Prostate gland (tissue), 2 donors: Measurements from ENCODE around the gene UNC5C. TPM values are rescaled to one million over a fixed set of nuclear protein-coding genes. Genes with fewer than 3 reads are reported as not detected.

Experiments
- DNase-seq: peaks from one replicate; pipeline ENCODE4 v3.0.0-alpha.2; 2019; ENCODE audit warnings: low spot score
- H3K27ac ChIP-seq, 2 donors: fragments of 200-600 bp; sonication (generic); 2 replicates each; pipeline ENCODE4 v1.5.1; 2017 to 2019
- H3K27me3 ChIP-seq: fragments of 200-600 bp; sonication (generic); replicated peaks from 2 replicates; pipeline ENCODE4 v1.5.1; 2019; ENCODE audit not compliant: insufficient read depth
- H3K36me3 ChIP-seq, 2 donors: fragments of 200-600 bp; sonication (generic); 1 replicate in 1 of 2; 2 replicates in 1 of 2; pipeline versions ENCODE4 v1.5.1 to v1.8.1; 2017 to 2019
- H3K4me1 ChIP-seq: fragments of 200-600 bp; sonication (generic); replicated peaks from 2 replicates; pipeline ENCODE4 v1.5.1; 2019
- H3K4me3 ChIP-seq, 2 donors: fragments of 200-600 bp; sonication (generic); 2 replicates each; pipeline ENCODE4 v1.5.1; 2017 to 2019
- H3K9me3 ChIP-seq: fragments of 200-600 bp; sonication (generic); 2 replicates; pipeline ENCODE4 v1.5.1; 2017
- POLR2A ChIP-seq: fragments of 450-650 bp; IDR thresholded peaks from one replicate; pipeline ENCODE4 v1.6.1; 2016; ENCODE audit warnings: antibody characterized with exemption, mild to moderate bottlenecking
- POLR2AphosphoS5 ChIP-seq: sonication (generic); formaldehyde crosslinking; IDR thresholded peaks from one replicate; pipeline ENCODE4 v1.6.1; 2017; ENCODE audit warnings: antibody characterized with exemption
- WGBS: methylation state at CpG from one replicate; pipeline ENCODE4 v1.1.5; 2018; 5-methylcytosine and 5-hydroxymethylcytosine counted together
- intact Hi-C: fragments of 100-400 bp; cut with DNase I; formaldehyde crosslinking; loops from one replicate; pipeline ENCODE4 v1.14.2; 2022
- total RNA-seq, 2 donors: library from RNA; depleted of rRNA; stranded (reverse); fragments of >200 nt; gene quantifications; one replicate each; pipeline ENCODE4 v1.1.0, GENCODE V29; 2016
- TF ChIP-seq, protein P1 (sequence below), 4 experiments: fragments of 200-600 bp in 2 of 4; fragments of 450-650 bp in 2 of 4; sonication (generic) in 2 of 4; IDR thresholded peaks; 1 replicate in 3 of 4; 2 replicates in 1 of 4; pipeline ENCODE4 v1.5.1; 2016 to 2019; ENCODE audit warnings: antibody characterized with exemption in 4 of 4, mild to moderate bottlenecking in 2 of 4, moderate library complexity in 2 of 4

The UNC5C gene
- total RNA-seq, 2 donors from 2014 or later = 1.8 to 15.5 TPM

- WGBS = 90% methylated on average over 2 of the region's 2 CpGs
- Histone ChIP-seq H3K4me1 (no peaks in the 10 kb centered on the region), H3K27me3 (no peaks in the 10 kb centered on the region), H3K27ac (no peak overlapping the region), H3K4me3 (no peak overlapping the region), H3K36me3 (no peaks in the 10 kb centered on the region), H3K9me3 (no peaks in the 10 kb centered on the region)
- DNase-seq = no peak
- intact Hi-C loops = no loop called here
- TF ChIP-seq POLR2AphosphoS5 = no peak
- TF ChIP-seq POLR2A = no peak
- TF ChIP-seq, protein P1, sequence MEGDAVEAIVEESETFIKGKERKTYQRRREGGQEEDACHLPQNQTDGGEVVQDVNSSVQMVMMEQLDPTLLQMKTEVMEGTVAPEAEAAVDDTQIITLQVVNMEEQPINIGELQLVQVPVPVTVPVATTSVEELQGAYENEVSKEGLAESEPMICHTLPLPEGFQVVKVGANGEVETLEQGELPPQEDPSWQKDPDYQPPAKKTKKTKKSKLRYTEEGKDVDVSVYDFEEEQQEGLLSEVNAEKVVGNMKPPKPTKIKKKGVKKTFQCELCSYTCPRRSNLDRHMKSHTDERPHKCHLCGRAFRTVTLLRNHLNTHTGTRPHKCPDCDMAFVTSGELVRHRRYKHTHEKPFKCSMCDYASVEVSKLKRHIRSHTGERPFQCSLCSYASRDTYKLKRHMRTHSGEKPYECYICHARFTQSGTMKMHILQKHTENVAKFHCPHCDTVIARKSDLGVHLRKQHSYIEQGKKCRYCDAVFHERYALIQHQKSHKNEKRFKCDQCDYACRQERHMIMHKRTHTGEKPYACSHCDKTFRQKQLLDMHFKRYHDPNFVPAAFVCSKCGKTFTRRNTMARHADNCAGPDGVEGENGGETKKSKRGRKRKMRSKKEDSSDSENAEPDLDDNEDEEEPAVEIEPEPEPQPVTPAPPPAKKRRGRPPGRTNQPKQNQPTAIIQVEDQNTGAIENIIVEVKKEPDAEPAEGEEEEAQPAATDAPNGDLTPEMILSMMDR (IDR thresholded peaks at IDR 0.05) = no peak
These were observed 22.7 kb downstream of the UNC5C start for GRCh38 chr4:95526075-95526474.

DNA sequence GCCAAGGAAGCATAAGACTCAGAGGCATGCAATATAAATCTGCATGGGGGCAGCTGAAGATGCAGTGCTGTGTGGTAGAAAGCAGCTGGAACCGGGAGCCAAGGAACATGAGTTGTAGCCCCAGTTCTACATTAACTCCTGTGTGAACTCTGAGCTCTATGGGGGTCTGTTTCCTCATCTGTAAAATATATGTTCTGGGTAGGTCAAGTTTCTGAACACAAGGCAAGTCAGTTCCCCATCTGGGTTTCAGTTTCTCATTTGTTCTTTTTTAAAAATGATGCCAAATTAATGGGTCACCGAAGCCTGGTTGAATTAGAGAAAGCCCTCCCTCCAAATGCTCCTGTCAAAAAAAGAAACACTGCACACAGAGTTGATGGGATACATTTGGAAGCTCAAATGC lies 24.0 kb downstream of the UNC5C start:
- Histone ChIP-seq H3K27me3 (no peaks in the 10 kb centered on the region), H3K27ac (no peak overlapping the region), H3K4me3 (no peak overlapping the region), H3K36me3 (no peaks in the 10 kb centered on the region), H3K4me1 (no peaks in the 10 kb centered on the region), H3K9me3 (no peaks in the 10 kb centered on the region)
- TF ChIP-seq POLR2AphosphoS5 = no peak
- TF ChIP-seq, protein P1 (IDR thresholded peaks at IDR 0.05) = no peak
- TF ChIP-seq POLR2A = no peak
- intact Hi-C loops = no loop called here
- WGBS = 55% methylated on average over 2 of the region's 2 CpGs
- DNase-seq = no peak

DNA sequence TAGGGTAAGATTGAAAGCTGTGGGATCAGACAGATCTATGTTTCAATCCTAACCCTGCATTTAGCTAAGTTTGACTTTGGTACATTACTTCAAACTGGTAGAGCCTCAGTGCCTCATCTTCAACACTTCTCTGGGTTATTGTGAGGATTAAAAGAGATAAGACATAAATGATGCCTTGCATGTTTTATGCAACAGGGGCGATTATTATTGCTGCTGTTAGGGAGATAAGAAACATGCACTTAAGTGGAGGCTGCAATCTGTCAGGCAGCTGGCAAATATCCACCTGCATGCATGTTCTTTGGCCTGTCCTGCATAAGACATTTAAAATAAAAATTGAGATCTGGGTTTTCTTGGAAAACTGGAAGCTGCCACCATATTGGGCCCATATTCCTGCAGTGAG lies 24.6 kb downstream of the UNC5C start:
- Histone ChIP-seq H3K9me3 (no peaks in the 10 kb centered on the region), H3K27me3 (no peaks in the 10 kb centered on the region), H3K4me1 (no peaks in the 10 kb centered on the region), H3K36me3 (no peaks in the 10 kb centered on the region), H3K27ac (no peak overlapping the region), H3K4me3 (no peak overlapping the region)
- TF ChIP-seq POLR2A (no peak), POLR2AphosphoS5 (no peak)
- TF ChIP-seq, protein P1 (IDR thresholded peaks at IDR 0.05) = no peak
- no peak for DNase-seq
- 86% methylated on average over 1 of the region's 1 CpG for WGBS
- intact Hi-C loops = no loop called here

DNA sequence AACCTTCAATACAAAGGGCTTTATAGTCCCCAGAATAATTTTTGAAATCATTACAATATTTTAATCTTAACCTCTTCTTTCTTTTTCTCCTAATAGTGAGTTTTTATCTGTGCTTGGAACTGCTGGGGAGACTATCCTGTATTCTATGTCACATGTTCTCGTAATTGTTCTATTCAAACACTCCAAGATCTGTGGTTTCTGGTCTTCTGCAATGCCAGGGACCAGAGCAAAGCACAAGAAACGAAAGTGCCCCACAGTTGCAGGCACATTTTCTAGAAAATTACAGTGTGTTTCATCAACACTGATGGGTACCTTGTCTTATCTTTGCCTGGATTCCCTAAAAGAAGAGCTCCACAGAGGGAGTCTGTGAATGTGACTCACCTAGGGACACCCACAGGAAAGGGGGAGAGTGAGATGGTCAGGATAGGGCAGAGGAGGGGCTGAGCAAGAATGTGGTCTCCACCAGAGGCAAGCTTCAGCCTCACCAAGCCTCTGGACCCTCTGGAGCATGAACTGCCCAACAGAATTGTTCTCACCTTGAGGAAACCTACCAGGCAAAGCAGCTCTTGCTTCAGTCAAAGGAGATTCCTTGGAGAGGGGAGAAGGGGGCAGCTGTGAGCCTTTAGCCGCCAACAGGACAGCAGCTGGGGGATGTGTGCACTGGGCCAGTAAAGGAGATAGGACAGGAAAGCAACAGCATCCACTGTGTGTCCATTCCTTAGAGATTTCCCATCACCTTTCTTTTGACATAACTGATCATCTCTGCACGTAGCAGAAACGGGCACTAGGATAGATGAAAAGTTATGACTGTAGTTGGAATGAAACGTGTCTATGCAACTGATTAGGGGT lies 25.9 kb downstream of the UNC5C start:
- Histone ChIP-seq H3K27me3 (no peaks in the 10 kb centered on the region), H3K4me1 (no peaks in the 10 kb centered on the region), H3K36me3 (no peaks in the 10 kb centered on the region), H3K27ac (no peak overlapping the region), H3K4me3 (no peak overlapping the region), H3K9me3 (no peaks in the 10 kb centered on the region)
- 88% methylated on average over 6 of the region's 6 CpGs for WGBS
- TF ChIP-seq POLR2A = no peak
- TF ChIP-seq, protein P1 (IDR thresholded peaks at IDR 0.05) = no peak
- TF ChIP-seq POLR2AphosphoS5 = no peak
- intact Hi-C loops = no loop called here
- DNase-seq = no peak
